T-helper 1 cell (primary cell): ENCODE data around the gene AGK.
"Not testable (repeated sequence)": the region's sequence is repeated elsewhere in the genome, so short reads cannot be mapped to it uniquely, and the experiment has no call there.

Source experiments
- DNase-seq, 5 donors: peaks; one replicate each; pipeline ENCODE4 v3.0.0-alpha.2; 2012 to 2020

The AGK gene

DNA sequence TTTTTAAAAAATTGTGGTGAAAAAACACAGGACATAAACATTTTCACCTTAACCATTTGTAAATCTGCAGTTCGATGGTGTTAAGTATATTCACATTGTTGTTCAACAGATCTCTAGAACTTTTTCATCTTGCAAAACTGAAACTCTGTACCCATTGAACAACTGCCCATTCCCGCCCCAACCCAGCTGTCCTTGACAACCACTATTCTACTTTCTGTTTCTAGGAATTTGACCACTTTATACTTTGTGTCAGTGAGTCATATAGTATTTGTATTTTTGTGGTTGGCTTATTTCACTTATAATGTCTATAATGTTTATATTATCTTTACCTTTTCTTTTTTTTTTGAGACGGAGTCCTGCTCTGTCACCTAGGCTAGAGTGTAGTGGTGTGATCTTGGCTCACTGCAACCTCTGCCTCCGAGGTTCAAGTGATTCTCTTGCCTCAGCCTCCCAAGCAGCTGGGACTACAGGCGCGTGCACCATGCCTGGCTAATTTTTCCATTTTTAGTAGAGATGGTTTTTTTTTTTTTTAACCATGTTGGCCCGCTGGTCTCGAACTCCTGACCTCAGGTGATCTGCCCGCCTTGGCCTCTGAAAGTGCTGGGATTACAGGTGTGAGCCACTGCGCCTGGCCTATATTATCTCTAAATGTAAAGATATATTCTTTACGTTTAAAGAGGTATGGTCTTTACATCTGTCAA lies 6.8 kb downstream of the AGK start:
- DNase-seq = peak in 1 of 5 donors; percentile 76

DNA sequence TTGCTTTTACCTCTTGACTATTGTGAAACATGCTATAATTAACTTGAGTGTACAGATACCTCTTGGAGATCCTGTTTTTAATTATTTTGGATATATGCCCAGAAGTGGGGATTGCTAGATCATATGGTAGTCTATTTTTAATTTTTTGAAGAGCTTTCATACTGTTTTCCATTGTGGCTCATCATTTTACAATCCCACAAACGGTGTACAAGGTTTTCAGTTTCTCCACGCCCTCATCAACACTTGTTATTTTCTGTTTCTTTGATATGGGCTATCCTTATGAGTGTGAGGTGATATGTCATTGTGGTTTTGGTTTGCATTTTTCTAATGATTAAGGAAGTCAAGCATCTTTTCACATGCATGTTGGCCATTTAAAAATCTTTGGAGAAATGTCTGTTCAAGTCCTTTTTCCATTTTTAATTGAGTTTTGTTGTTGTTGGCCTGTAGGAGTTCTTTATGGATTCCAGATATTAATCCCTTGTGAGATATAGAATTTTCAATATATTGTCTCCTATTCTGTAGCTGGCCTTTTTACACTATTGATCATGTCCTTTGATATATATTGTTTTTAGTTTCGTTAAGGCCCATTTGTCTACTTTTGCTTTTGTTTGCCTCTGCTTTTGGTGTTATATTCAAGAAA lies 7.5 kb downstream of the AGK start:
- peak in 1 of 5 donors; percentile 89 for DNase-seq

DNA sequence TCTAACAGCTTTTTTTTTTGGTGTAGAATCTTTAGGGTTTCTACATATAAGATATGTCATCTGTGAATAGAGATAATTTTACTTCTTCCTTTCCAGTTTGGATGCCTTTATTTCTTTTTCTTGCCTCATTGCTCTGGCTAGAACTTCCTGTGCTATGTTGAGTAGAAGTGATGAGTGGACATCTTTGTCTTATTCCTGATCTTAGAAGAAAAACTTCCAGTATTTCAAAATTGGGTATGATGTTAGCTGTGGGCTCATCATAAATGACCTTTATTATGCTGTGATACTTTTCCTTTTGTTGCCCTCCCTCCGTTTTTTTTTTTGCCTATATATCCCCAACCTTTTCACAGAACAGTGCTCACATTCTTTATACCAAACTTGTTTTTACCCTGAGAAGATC lies 8.8 kb downstream of the AGK start:
- DNase-seq = no peak

DNA sequence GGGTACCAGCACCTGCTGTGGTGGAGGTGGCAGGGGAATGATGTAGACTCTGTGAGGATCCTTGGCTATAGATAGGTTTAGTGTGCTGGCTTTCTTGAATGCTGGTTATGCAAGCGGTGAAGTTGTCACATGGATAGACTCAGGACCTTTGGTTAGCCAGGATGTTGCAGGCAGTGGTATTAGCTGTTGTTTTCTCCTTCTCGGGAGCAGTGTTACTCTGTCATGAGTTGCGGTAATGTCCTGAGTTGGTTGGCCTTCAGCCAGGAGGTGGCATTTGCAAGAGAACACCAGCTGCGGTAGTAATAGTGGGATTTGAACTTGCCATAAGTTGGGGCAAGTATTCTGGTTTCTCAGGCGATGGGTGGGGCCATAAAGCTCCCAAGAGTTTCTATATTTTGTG lies 10.8 kb downstream of the AGK start:
- DNase-seq = no peak

- no peak for DNase-seq
These were observed 11.3 kb downstream of the AGK start for GRCh38 chr7:141562543-141562942.

DNA sequence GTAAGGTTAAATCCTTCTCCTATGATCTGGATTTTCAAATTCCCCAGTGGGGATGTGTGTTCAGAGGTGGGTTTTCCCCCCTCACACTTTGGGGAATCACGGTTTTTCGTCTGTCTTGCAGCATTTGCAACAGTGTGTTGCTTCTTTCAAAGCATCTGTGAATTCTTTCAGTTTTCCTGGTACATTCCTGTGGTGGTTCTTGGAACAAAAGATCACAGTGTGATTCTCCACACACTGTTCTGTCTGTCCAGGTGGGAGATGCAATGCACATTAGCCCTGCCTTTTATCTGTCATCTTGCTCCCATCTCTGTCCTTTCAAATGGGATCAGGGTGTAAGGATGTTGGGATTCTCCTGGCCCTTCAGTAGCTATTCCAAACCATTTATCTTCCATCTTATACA lies 11.8 kb downstream of the AGK start:
- DNase-seq = no peak

DNA sequence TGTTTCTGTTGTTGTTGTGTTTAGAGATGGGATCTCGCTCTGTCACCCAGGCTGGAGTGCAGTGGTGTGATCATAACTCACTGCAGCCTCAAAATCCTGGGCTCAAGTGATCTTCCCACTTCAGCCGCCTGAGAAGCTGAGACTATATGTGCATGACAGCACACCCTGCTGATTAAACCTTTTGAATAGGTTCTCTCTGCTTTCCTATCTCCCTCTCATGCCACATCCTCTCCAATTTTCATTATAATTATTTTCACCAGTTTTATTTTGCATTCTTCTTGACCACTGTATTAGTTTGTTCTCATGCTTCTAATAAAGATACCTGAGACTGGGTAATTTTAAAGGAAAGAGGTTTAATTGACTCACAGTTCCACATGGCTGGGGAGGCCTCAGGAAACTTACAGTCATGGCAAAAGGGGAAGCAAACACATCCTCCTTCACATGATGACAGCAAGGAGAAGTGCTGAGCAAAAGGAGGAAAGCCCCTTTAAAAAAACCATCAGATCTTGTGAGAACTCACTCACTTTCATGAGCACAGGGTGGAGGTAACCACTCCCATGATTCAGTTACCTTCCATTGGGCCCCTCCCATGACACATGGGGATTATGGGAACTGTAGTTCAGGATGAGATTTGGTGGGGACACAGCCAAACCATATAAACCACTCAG lies 12.9 kb downstream of the AGK start:
- peak in 1 of 5 donors; percentile 48 for DNase-seq

DNA sequence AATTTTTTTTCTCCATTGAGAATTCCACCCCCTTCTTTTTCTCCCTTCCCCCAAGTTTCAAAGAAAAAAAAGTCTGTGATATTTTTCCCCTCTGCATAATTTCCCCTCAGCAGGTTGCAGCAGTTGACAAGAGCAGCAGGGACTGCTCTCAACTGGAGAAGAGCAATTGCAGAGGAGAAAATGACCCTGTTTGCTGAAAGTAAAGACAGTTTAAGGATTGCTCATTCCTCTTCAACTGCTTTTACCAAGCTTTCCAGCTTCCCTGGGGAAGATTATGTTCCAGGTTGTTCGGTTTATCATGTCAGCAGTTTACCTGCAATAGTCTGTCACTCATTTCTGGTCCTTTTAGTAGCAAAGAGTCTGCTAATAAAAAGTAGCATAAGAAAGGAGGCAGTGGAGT lies 16.2 kb downstream of the AGK start:
- DNase-seq = no peak

DNA sequence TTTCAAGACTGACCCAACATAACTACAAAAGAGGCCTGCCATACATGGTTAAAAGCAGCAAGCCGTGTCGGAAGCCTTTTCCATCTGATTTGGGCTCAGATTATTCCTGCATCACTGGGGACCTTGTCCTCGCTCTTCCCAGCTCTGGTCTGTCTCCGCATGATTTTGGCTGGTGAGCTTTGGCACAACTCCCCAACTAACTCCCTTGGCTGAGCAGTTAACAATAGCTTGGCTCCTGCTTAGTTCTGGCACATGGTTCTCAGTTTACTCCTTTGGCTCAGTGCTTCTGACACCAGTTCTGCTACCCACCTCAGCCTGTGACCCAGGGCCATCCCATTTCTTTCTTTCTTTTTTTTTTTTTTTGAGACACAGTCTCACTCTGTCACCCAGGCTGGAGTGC lies 17.0 kb downstream of the AGK start:
- DNase-seq = no peak

DNA sequence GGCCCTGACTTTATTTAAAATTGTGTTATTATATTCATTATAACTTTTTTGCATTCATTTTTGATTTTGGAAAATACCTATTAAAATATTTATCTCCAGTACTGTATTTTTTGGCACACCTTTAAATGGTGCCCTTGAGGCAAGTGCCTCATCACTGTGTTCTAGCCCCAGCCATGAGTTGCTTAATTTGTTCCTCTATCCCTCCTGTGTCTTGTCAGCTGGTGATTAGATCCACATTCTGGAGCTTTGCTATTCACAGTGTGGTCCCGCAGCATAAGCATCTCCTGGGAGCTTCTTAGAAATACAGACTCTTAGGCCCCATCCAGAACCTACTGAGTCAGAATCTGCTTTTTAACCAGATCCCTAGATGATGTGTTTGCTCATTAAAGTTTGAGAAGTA lies 19.8 kb downstream of the AGK start:
- DNase-seq = no peak

DNA sequence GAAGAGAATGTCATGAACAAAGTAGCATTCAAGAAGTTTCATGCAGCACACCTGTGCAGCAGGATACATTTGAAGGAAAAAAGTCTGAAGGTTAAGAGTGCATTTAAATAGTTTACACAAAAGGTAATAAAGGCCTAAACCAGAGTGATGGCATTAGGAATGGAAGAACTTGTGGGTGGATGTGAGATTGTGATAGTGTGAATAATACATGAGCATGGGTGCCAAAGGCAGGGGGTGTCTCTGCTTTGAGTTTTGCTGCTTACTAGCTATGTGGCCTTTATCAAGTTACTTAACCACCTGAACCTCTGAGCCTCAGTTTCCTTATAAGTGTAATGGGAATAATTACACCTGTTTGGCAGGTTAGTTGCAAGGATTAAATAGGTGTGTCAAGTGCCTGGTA lies 21.0 kb downstream of the AGK start:
- DNase-seq = no peak

GRCh38 chr7:141573511-141573910 lies 22.3 kb downstream of the AGK start:
- DNase-seq = no peak

DNA sequence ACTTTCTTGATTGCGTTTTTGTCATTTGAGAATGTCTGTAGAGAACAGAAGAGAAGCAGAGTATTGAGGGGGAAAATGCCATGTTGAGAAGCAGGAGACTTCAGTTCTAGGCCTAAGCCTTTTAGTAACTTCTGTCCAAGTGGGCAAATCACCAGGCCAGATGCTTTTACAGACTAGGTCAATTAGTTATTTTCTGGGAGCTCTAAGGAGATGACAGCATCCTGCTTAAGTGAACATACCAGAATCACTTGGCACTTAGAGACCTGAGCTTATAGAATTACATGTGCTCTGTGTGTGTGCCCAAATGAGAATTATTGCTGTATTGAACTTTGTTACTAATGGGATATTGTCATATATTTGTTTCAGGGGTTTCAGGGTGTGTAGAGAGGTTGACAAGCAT lies 24.0 kb downstream of the AGK start:
- no peak for DNase-seq

- DNase-seq = no peak
These were observed 24.6 kb downstream of the AGK start for GRCh38 chr7:141575654-141576448.

GRCh38 chr7:141577043-141577839 lies 26.0 kb downstream of the AGK start:
- no peak for DNase-seq

DNA sequence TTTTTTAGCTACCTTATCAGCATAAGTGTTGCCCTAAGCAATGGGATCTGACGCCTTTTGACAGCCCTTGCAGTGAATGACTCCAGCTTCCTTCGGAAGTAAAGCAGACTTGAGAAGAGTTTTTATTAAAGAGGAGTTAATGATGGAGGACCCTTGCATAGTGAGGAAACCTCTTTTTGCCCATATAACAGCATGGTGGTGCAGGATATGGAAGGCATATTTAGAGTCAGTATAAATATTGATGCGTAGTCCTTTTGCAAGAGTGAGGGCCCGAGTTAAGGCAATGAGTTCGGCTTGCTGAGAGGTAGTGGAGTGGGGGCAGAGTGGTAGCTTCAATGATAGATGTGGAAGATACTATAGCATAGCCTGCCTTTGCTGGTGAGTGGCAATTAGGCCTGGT lies 28.7 kb downstream of the AGK start:
- DNase-seq = not testable (repeated sequence)

DNA sequence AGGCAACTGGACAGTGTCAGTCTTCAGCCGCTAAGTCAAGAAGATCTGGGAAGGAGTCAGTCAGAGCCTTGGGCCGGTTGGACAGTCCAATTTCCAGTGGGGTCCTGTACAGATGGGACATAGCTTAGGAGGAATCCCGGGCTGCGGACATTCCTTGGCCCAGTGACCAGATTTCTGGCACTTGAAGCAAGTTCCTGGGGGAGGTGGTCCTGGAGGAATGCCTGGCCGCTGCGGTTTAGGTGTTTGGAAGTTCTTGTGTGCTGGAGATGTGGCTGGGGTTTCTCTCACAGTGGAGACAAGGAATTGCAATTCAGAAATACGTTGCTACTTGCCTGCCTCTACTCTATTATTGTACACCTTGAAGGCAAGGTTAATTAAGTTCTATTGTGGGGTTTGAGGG lies 30.9 kb downstream of the AGK start:
- not testable (repeated sequence) for DNase-seq

DNA sequence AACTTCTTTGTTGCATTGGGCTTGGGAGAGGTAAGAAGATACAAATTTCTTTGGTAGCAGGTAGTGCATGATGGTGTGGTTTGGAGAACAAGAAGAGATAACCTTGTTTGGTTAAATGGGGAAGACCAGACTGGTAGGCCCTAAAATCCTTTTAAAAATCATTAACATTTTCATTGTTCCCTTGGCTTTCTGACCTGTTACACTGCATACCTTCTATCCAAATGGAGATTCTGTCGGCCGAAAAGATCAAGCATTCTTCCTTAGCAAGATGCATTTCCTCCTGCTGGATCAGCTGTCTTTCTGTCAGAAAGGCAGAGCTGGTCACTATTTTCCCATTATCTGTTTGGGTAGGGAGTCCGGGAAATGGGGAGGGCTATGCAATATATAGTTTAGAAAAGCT lies 33.7 kb downstream of the AGK start:
- no peak for DNase-seq

DNA sequence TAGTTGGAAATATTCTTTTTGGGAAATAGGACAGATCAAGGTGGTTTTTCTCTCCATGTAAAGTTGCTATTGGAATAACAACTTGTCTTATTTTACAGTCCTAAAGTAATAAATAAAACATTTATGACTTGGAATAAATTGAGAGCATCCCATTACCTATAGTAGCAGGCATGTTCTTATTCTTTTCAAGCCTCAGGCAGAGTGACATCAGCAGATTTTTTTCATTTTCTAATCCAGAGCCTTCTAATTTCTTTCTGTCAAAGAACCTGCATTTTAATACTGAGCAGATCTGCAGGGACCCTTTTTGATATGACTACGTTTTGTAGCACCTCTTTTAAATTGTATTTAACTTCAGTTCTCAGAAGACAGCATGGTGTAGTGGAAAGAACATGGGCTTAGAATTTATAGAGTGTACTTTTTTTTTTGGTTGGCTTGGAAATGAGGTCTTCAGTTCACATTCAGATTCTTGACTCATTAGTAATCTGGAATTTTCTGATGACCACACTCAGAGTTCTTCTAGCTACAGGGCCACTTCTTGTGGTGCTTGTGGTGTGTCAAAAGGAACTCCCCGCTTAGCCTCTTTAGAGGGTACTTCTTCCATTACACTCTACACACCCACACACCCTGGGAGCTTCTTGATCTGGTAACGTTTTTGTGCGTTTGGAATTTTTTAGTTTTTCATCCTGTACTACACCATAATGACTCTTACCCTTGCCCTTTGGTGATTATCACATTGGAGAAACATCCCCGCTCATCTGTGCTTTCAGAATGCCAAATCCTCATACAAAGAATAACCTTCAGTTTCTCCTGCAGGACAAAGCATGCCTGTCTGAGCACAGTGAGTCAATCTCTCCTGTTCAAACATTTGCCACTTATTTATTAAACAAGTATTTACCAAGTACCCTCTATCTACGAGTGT lies 34.6 kb downstream of the AGK start:
- DNase-seq = no peak

DNA sequence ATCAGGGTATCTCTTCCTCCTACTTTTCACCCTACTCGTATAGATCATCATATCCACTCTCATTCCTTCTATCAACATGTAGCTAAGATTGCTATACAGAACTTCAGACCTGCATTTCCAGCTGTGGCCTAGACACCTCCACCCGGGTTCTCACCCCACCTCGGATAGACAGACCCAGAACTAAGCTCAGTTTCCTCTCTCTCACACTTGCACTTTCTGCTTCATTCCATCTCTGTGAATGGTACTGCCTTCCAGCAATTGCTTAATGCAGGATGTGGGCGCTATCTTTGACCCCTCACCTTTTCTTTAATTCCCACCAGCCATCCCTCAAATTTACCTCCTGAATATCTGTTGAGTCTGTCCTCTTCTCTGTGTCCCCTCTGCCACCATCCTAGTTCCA lies 35.7 kb downstream of the AGK start:
- no peak for DNase-seq

DNA sequence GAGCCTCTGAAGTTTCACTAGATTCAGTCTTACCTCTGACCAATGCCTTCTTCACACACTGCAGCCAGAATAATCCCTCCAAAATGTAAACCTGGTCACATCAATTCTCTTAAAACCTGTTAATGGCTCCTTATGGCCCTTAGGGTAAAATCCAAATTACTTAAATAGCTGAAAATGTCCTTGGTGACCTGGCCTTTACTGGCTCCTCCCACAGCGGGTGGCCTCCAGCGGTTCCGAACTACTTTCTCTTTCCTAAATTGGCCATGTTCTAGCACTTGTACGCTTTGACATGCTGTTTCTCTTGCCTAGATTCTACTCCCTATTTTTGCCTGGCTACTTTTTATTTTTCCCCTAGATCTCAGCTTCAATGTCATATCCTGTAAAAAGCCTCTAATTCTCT lies 36.1 kb downstream of the AGK start:
- no peak for DNase-seq
